NCI-H524 treated with DMSO at 0.1 percent for 48 hours (cell line): ENCODE measurements around the gene GLTP.
A peak's percentile ranks its signal among the peaks of the same experiment; 100 is the strongest.

Source experiments
- DNase-seq: peaks from one replicate; lab custom pipeline; 2025; lab: John Stamatoyannopoulos, UW

The GLTP gene

DNA sequence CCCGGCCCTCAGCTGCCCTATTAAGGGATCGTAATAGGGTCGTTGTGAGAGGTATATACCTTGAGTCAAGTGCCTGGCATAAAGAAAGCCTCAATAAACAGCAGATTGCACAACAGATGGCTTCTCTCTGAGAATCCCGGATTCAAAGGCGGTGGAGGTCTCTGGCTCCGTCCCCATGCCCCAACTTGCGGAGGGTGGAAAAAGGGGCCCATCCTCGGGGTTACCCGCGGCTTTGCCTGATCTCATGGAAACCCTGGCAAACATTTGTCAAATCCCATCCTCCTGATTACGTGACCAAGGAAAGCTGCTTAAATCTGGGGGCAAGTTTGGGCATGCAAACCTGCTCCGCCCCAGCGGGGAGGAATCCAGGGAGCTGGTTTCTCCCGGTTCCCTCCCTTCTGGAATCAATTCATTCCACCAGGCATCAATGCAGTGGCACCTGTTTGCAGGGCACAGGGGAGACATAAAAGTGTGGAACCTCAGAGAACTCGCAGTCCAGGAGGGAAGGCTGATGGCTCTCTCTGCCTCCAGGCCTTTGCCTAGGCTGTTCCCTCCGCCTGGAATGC, 59.4 kb downstream of the GLTP start:
- peak; percentile 91 for DNase-seq

DNA sequence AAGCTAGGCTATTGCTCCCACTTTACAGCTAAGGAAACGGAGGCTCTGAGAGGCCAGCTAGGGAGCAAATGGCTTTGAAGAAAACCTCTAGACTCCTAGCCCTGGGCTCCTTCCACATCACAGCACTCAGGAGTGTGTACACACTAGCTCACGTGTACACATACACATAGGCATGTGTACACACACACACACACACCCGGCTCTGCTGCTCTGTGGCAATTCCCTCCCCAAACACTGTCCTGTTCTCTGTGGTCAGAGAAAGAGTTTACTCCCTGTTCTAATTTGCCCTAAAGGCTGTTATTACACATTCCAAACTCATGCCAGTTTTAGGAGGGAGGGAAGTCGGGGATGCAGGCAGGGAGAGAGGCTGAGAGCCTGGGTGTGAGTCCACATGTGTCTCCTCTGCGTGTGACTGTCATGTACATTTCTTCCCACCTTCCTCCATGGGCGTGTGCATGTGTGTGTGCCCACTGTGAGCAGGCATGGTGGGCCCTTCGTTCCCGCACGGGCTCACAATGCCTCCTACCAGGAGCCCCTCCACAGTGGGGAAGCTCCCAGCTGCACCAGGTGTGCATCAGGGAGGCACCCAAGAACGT, 61.3 kb downstream of the GLTP start:
- DNase-seq: no peak

DNA sequence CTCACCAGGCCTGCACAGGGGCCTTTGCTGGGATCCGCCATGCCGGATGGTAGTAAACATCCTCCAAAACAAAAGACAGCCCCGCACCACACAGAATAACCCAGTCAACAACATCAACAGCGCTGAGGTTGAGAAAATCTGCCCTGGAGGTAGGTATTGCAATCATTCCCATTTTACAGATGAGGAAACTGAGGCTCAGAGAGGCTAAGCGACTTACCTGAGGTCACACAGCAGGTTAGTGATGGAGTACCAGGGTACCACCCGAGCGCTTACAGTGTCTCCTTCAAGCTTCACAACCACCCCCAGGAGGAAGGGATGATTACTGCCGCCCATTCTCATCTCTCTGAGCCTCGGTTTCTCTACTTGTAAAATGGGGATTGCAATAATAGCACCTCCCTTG, 62.1 kb downstream of the GLTP start:
- DNase-seq: no peak

DNA sequence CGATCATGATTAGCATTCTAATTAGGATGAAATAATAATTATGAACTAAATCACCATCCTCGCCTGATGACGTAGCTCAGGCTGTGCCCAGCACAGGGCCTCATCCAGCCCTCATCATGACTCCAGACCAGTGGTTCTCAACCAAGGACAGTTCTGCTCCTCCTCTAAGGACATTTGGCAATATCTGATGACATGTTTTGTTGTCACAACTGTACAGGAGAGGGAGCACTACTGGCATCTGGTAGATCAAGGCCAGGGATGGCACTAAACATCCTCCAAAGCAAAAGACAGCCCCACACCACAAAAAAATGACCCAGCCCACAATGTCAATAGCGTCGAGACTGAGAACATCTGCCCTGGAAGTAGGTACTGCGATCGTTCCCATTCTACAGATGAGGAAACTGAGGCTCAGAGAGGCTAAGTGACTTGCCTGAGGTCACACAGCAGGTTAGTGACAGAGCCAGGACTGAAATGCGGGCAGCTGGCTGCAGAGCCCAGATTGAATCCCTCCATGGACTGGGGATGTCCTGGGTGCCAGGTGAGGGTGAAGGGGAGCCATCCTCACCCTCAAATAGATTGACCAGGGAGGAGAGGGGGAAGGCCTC, 62.6 kb downstream of the GLTP start:
- DNase-seq: no peak

DNA sequence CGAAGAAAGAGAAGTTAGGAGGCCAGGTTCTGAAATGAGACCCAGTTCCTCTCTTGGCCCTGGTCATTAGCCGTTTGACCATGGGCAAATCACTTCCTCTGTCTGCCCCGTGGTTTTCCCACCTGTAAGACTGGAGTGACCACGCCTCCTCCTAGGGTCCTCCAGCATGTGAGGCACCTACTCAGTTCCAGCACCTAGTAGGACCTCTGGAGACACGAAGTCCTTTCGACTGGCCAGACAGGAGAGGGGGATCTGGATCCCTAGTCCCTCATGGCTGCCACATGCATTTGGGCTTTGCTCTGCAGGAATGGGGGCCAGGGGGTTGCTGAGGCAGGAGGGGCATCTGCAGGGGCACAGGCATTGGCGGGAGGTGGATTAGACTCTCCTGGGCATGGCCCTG, 63.5 kb downstream of the GLTP start:
- no peak for DNase-seq

DNA sequence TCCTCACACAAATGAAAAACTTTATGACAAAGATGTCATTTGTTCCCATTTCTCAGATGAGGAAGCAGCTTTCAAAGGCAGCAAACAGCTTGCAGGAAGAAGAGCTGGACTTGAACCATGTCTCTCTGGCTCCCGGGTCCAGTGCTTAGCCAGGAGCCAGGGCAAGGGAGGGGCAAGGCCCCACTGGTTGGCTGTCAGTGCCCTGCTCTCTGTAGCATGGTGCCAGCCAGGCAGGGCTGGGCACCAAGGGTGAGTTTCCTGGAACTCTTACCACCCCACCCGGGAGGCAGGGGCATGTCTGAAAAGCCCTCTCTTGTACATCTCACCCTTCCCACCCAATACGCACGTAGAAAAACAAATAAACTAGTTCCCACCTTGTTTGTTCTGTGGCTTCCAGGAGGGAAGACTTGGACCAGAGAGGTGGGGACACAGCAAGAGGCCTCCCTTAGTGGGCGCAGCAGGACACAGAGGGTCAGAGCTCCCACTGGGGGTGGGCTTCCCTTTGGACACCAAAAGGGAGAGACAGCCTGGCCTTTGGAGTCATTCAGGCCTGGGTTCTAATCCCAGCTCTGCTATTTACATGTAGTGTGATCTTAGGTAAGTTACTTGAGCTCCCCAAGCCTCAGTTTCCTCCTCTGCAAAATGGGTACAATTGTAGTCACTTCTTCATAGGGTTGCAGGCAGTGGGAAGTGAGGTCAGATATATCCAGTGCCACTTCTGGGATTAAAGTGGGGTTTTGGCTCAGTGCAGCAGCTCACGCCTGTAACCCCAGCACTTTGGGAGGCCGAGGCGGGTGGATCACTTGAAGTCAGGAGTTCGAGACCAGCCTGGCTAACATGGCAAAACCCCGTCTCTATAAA, 64.4 kb downstream of the GLTP start:
- DNase-seq: no peak

DNA sequence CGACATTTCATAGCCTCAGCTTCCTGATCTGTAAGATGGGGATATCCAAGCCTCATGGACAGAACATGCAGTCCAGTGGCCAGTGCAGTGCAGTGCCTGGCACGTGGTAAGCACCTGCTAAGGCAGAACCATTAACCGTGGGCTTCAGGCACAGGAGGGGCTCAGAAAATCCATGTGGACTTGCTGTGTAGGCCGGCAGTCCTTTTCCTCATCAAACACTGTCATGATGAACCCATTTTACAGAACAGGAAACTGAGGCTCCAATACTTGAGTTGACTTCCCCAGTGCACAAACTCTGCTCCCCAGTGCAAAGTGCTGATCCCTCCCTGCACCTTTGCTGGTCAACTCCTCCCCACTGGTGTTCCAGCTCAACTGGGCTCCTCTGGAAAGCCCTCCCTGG, 65.1 kb downstream of the GLTP start:
- DNase-seq: no peak

DNA sequence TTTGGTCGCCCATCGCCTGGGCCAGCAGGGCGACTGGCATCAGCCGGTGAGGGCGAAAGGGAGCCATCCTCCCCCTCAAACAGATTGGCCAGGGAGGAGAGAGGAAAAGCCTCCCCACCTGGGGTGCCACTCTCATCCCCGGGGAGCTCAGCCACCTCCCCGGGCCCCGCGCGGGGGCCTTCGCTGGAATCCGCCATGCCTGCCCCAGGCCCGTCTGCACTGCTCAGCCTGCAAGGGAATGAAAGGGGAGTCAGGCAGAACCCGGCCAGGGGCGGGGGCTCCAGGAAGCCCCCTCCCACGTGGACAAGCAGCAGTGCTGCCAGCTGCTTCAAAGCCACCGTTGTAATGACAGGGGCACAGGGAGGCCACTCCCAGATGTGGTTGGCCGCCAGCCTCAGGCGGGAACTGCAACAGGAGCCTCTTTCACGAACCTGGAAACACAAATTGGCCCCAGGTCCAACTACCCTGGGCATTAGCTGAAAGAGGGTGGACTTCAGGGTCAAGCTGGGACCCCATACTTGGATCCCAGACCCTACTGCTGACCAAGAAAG, 65.7 kb downstream of the GLTP start:
- no peak for DNase-seq

DNA sequence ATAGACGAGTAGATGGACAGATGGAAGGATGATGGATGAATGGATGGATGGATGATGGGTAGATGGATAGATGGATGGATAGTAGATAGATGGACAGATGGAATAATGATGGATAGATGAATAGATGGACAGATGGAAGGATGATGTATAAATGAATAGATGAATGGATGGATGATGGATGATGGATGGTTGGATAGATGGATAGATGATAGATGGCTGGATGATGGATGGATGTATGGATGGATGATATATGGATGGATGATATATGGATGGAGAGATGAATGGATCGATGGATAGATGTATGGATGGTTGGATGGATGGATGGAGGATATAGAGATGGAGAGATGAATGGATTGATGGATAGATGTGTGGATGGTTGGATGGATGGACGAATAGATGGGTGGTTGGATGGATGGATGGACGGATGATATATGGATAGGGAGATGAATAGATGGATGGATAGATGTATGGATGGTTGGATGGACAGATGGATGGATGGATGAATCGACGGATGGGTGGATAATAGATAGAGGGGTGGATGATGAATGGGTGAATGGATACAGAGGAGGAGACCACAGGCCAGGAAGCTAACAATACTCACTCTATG, 66.4 kb downstream of the GLTP start:
- no peak for DNase-seq

DNA sequence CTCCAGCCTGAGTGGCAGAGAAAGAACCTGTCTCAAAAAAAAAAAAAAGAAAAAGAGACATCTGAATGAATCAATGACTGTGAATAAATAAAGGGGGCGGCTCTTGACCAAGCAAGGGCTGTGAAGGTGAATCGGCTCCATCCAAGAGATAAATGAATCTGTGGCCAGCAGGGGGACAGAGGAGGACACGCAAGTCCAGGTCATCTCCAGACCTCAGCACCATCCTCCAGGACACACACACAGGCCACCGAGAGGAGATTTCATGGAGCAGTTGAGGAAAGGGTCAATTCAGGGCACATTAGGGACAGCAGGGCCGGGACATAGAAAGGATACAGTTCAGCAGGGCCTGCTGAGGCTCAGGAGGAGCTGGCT, 68.7 kb downstream of the GLTP start:
- DNase-seq: no peak

DNA sequence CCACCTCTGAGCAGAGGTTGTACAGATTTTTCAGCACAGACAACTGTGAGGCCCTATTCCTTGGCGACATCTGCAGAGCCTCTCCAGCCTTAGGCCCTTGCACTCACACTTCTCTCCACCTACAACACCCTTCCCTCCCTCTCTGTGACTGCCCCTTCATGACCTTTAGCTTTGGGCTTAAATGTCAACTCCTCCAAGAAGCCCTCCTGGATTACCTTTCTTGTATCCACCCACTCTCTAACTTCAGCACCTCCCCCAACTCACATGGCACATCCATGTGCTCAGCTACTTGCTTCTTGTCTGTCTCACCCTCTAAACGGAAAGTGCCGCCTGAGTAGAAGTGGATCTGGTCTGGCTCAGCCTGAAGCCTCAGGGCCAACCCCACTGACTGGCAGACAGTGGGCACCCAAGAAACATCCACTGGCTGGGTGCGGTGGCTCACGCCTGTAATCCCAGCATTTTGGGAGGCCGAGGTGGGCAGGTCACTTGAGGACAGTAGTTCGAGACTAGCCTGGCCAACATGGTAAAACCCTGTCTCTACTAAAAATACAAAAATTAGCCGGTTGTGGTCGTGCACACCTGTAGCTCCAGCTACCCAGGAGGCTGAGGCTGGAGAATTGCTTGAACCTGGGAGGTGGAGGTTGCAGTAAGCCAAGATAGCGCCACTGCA, 69.3 kb downstream of the GLTP start:
- DNase-seq: no peak

DNA sequence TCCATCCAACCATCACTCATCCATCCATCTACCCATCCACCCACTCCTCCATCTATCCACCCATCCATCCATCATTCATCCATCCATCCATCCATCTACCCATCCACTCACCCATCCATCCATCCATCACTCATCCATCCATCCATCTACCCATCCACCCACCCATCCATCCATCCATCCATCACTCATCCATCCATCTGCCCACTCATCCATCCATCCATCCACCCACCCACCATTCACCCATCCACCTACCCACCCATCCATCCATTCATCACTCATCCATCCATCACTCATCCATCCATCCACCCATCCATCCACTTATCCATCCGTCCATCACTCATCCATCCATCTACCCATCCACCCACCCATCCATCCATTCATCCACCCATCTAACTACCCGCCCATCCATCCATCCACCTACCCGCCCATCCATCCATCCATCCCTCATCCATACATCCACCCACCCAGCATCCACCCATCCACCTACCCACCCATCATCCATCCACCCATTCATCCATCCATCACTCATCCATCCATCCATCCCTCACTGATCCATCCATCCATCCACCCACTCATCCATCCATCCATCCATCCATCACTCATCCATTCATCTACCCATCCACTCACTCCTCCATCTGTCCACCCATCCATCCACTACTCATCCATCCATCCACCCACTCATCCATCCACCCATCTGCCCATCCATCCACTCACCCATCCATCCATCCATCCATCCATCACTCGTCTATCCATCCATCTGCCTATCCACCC, 71.3 kb downstream of the GLTP start:
- no peak for DNase-seq

DNA sequence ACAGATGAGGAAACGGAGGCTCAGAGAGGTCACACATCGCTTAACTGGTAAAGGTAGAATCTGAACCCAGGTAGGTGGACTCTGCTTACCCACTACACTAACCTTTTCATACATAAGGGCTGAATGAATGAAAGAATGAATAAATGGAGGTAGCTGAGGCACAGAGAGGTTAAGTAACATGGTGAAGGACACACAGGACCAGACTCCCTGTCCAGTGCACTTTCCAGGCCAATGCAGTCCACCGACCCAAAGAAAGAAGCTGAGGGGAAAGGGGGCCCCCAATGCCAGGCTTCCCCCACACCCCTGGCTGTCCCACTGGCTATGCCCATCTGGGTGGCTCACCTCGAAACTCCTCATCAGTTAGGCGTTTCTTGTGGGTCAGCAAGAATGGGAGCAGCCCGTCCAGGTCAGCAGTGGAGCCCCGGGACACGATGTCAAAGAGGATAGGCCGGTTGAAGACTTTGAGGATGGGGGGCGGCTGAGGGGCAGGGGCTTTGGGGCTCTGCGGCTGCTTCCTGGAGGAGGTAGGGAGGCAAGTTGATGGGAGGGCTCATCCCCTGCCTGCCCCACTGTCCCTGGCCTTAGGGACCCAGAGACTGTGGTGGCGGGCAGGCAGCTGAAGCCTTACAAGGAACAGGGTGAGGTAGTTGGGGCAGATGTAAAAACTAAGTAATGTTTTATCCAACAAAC, 72.2 kb downstream of the GLTP start:
- no peak for DNase-seq

DNA sequence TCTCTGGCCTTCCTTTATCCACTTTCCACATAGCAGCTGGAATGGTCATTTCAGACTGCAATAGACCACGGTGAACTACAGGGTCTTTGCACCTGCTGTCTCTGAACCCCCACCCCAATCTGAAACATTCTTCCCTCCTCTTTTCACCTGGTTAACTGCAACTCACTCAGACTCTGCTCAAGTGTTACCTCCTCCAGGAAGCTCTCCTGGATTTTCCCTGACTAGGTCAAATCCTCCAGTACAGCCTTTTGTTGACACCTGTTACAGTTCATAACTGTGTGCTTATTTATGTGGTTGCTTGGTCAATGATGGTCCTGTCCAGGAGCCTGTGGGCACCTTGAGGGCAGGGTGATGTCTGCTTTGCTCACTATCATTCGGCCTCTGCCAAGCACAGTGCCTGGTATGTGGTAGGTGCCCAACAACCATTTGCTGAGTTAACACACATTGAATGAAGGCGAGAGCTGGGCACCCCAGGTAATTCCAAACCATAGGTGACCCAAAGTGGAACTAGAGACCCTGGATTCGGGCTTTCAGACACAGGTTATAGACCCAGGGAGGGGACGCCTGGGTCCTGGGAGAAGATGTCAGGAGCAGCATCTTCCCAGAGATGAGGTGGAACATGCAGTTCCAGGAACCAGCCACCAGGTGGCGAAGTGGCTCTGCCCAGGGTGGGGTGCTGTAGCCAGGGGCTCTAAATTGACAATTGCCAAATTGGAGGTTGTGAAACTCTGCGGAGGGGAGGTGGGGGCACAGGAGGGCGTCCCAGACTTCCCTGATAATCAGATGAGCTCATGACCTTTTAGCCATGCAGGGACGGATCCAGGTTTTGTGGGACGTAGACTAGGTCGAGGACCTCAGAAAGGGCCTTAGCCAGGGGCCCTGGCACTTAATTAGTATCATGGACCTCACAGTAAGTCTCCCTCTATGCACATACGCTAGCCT, 75.2 kb downstream of the GLTP start:
- DNase-seq: no peak

DNA sequence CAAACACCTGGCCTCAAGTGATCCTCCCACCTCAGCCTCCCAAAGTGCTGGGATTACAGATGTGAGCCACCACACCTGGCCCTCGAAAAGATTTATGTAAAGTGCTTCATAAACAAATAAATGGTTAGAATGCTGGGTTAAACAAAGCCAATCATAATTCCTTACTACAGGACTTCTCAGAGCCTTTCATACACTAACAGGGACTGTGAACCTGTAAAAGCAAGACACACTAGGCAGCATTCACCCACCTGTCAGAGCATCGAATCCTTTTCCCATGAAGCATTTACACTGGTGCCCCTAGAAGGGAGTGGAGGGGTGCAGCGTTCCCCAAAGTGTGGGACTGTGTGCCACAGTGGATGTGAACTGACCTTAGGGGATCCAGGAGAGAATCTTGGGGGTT, 76.7 kb downstream of the GLTP start:
- DNase-seq: no peak

DNA sequence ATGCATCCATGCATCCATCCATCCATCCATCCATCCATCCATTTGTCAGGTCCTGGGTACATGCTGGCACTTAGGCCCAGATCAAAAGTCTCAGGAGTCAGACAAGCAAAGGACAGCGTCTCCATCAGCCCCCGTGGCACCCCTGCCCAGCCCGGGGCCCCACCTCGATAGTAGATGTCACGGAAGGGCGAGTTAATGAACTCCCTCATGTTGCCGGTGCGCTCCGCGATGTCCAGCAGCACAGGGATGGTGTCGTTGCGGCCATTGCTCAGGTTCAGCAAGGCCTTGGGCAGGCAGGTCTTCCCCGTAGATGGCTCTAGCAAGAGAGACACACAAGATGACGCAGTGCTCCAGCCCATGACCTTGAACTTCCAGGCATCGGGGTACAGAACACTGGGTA, 77.5 kb downstream of the GLTP start:
- DNase-seq: no peak
